NOMO-1 (cell line): ENCODE measurements around the gene FGR.

Experiments
- DNase-seq, 2 experiments: peaks; one replicate each; lab custom pipeline; 2025; ENCODE audit not compliant: unreplicated experiment in 2 of 2; lab: John Stamatoyannopoulos, UW

FGR gene

GRCh38 chr1:27618341-27619082 is 16.5 kb downstream of the FGR start:
- DNase-seq = peak; percentile 58 to 81

GRCh38 chr1:27617420-27617819 is 17.6 kb downstream of the FGR start:
- DNase-seq = no peak

GRCh38 chr1:27616441-27616840 is 18.5 kb downstream of the FGR start:
- no peak for DNase-seq

GRCh38 chr1:27615346-27616192 is 19.4 kb downstream of the FGR start:
- DNase-seq = no peak

- DNase-seq = no peak
Observed at GRCh38 chr1:27614625-27615344, 20.2 kb downstream of the FGR start.

GRCh38 chr1:27614043-27614624 is 20.9 kb downstream of the FGR start:
- no peak for DNase-seq

DNA sequence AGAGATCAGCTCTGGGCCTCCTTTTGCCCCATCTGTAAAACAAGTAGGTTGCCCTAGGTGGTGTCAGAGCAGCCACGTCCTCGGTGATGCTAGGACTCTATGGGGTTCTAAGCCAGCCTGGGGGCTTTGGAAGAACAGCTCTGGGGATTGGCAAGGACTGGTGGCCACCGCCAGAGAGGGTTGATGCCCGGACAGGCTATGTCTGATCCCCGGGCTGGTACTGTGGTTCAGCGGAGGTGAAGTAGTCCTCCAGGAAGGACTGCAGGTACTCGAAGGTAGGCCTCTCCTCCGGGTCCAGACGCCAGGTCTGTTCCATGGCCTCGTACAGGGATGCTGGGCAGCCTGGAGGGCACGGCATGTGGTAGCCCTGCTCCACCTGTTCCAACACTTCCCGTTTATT is 22.3 kb downstream of the FGR start:
- DNase-seq = no peak

- no peak for DNase-seq
Observed at GRCh38 chr1:27611450-27611849, 23.5 kb downstream of the FGR start.

GRCh38 chr1:27609618-27610240 is 25.3 kb downstream of the FGR start:
- peak; percentile 15 to 77 for DNase-seq

DNA sequence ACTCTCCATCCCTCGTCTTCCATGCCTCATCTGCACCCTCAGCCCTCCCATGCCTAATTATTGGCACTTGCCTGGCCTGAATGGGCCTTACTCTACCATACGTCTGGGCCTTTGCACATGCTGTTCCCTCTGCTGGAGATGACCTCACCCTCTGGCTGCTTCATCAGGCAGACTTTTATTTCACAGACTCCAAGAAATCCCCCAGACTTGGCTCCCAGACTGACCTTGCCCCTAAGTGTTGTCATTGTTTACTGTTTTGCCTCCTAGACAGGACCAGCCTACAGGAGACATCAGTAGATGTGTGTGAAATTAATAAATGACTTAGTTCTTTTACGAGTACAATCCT is 25.8 kb downstream of the FGR start:
- DNase-seq = no peak

DNA sequence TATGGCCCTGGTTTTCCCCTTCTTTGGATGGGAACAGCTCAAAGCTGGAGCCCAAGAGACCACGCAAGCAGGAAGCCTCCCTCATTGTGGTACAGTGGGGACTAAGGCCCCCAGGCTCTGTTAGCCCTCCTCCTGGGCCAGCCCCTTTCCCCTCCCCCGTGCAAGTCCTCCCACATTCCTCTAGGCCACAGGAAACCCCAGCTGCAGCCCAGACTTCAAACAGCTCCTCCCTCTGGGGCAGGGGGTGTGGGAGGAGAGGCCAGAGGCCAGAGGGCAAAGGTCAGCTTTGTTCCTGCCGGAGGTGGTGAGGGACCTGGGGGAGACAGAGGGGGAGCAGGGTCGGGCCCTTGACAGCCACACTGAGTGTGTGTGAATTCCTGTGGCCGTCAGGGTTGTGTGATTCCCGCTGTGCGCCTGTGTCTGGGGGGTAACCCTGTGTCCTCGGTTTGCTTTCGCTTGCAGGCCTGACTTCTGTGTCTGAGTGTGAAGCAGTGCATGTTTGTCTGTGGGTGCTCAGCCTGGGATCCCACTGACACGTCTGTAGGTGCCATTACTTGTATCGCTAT is 27.7 kb downstream of the FGR start:
- no peak for DNase-seq

DNA sequence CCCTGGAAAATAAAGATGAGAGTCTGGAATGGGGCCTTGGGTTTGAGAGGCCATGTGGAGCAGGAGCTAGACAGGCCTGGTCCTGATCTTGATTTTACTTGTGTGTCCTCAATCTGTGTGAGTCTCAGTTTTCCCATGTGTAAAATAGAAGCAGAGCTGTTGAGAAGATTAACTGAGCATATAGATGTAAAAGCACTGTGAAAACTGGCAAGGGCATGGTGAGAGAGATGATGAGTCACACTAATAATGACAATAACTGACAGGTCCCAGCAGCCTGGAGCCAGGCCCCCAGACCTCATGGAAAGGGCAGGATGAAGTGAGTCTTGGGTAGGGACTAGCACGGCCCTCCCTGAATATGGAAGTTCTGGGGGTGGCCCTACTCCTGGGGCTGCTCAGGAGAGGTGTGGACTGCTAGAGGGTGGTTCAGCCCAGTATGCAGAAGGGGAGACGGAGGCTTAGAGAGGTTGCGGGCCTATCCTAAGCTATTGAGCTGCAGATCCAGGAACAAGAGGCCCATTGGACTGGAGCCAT is 28.2 kb downstream of the FGR start:
- DNase-seq = no peak

DNA sequence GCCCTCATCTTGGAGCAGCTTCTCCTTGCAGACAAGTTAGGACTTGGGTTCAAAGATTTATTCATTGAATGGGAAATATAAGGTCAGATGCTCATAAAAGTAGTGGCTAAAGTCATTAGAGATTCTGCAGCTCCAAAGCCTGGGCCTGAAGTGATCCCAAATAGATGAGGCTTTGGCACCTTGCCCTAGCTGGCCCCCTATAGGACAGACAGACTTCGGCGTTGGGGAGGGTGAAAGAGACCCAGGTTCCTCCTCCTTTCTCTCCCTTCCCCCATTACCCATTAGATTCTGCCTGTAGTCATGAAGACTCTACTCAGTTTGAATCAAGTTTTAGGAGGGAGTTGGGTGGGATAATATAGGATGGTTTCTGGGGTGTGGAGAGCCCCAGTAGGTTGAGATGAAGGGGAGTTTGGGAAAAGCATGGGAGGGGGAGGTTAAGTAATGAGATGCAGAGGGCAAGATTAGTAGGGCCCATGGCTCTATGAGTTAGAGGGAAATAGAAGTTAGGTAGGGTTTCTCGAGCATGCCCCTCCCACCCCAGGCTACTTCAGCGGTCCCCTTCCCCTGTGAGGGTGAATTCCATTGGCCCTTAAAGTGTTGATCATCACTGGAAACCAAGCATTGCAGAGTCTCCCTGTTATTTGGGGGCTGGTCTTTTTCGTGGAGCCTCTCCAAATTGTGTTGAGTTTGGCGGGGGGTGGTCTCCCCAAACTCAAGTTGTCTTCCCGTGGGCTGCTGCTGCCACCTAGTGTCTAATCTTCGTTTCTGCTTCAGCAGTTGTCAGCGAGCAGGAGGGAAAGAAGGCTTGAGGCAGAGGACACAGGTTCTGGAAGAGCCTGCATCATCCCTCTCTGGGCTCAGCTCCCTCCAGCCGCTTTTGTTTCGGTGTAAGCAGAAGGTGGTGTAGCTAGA is 28.9 kb downstream of the FGR start:
- peak; percentile 37 to 48 for DNase-seq

- no peak for DNase-seq
Observed at GRCh38 chr1:27605300-27605766, 29.7 kb downstream of the FGR start.

DNA sequence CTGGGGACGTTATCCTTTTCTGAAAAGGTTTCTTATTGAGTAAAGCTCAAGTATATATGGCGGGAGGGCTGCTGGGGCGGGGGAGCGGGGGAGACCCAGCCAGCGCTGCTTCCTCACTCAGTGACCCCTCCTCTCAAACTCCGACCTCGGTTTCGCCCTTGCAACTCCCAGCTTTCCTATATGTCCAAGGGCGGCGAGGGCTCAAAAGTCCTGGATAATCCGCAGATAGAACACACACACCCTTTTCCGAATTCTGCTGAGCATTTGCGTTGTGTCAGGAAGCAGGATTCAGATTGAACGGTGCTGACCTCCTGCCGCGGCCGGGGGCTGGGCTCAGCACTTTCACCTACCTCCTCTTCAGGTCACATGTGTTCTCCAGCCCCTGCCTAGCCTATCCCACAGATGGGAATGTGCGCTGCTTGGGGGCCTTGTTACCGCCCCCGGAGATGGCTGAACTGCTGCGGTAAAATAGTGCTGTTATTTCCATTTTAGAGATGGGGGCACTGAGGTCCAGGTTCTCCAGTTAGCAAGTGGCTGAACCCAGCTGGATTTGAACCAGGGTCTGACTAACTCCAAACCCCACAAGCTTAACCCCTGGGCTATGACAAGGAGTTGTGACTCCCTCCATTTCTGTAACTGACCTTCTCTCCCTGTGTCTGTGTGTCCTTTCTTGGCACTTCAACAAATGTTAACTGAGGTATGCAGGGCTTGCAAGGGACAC is 30.2 kb downstream of the FGR start:
- DNase-seq = no peak

DNA sequence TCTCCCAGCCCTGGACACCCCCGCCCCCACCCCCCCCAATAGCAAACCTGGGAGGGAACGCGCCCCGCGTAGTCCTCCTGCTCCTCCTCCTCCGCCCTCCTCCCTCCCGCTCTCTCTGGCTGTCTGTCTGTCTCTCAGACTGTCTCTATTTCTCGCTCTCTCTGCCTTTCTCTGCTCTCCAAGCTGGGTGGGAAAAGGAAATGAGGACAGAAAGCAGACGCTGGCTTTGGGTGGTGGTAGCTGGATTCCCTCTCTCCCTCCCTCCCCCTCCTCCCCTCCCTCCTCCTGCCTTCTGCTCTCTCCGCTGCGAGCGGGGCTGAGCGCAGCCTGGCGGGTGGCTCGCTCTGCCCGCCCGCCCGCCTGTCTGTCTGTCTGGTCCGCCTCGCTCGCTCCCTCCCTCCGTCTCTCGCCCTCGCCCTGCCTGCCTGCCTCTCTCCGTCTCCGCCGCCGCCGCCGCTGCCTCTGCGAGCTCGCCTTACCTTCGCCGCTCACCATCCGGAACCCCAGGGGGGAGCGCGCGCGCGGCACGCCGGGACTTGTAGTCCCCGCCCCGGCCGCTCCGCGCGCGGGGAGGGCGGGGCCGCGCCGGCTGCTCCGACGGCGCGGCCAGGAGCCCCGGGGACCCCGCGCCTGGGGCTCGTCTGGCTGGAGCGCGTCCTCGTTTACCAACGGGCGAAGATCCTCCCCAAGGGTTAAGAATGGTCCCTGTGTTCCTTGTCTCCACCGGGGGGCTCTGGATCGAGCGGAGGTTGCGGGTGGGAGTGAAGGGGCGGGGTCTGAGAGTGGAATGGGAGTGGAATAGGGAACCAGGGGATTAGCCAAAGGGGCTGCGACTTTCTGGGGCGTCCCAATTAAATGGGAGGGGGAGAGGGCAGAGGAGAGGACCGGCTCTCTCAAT is 31.1 kb downstream of the FGR start, which contains the start of gene AHDC1:
TSS of gene AHDC1 (minus strand) at position 464 of the 898 bp plus-strand sequence. CDS start 52,029 bp downstream, outside the sequence.
- peak; percentile 77 to 79 for DNase-seq

- DNase-seq = no peak
Observed at GRCh38 chr1:27603309-27603680, 31.7 kb downstream of the FGR start.
